GM13977 (cell line): ENCODE results near the gene GIGYF1.
"Not testable (repeated sequence)": the region's sequence is repeated elsewhere in the genome, so short reads cannot be mapped to it uniquely, and the experiment has no call there.

Experiments used
- DNase-seq: peaks from one replicate; pipeline ENCODE4 v3.0.0; 2012; ENCODE audit warnings: low spot score
- CTCF ChIP-seq: IDR thresholded peaks from 2 replicates; pipeline ENCODE4 v1.5.1; 2012; ENCODE audit warnings: mild to moderate bottlenecking, control low read depth; ENCODE audit not compliant: insufficient read depth; ENCODE audit errors: extremely low read depth, missing control alignments
- in situ Hi-C: fragments of 300-500 bp; cut with MboI; formaldehyde crosslinking; loops from one replicate; pipeline ENCODE4 v1.12.0; 2022; ENCODE audit warnings: low sequenced_read_pairs, low pct_unique_long_range_greater_than_20kb, mixed read lengths, inconsistent platforms; ENCODE audit not compliant: unreplicated experiment

Gene GIGYF1

DNA sequence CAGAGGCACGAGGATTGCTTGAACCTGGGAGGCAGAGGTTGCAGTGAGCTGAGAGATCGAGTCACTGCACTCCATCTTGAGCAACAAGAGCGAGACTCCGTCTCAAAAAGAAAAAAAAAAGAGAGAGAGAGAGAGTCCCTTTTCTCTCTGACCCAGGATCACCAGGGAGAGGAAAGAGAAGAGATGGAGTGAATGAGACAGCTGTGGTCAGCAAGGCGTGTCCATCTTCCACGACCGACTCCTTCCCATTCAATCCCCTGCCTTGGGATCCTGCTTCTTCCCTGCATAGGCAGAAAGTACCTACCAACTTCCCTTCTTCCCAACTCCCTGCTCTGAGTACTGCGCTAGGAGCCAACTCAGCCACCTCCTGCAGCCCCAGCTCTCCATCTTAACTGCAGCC, 34.1 kb upstream of the GIGYF1 start:
- no peak for DNase-seq
- TF ChIP-seq CTCF, result no peak
- in situ Hi-C loops, result no loop called here

- no peak for TF ChIP-seq CTCF
- DNase-seq, result no peak
- in situ Hi-C loops, result no loop called here
These were observed 33.1 kb upstream of the GIGYF1 start for GRCh38 chr7:100726996-100727761.

- DNase-seq, in situ Hi-C loops: not testable (repeated sequence)
These were observed 30.3 kb upstream of the GIGYF1 start for GRCh38 chr7:100724364-100724763.

DNA sequence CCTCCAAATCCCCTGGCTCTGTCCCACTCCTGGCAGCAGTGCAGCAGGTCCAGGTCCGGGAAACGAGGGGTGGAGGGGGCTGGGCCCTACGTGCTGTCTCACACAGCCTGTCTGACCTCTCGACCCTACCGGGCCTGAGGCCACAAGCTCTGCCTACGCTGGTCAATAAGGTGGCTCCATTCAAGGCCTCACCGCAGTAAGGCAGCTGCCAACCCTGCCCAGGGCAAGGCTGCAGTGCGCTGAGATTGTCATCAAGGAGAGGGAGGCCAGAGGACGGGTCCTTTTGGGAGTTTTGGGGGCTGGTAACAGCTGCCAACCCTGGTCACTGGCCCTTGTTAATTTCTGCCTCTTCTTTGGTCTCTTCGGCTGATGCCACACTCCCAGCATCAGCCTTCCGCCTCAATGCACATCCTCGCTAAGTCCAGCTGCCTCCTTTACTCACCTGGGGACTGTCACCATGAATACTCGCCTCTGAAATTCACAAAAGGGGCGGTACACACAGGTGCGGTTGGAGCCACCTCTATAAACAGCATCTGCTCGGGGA, 29.8 kb upstream of the GIGYF1 start:
- no peak for DNase-seq
- no peak for TF ChIP-seq CTCF
- in situ Hi-C loops, result no loop called here

GRCh38 chr7:100722480-100723212, 28.6 kb upstream of the GIGYF1 start:
- in situ Hi-C loops, result no loop called here
- no peak for DNase-seq
- no peak for TF ChIP-seq CTCF

GRCh38 chr7:100721505-100721812, 27.4 kb upstream of the GIGYF1 start:
- no peak for TF ChIP-seq CTCF
- DNase-seq, result no peak
- in situ Hi-C loops, result no loop called here
